ENCODE data around the gene HLX. TPM values are rescaled to one million over a fixed set of nuclear protein-coding genes. Genes with fewer than 3 reads are reported as not detected.

The HLX gene
- total RNA-seq, 6 donors from 2014 or later: 10.9 to 27.4 (median 20.5) TPM

DNA sequence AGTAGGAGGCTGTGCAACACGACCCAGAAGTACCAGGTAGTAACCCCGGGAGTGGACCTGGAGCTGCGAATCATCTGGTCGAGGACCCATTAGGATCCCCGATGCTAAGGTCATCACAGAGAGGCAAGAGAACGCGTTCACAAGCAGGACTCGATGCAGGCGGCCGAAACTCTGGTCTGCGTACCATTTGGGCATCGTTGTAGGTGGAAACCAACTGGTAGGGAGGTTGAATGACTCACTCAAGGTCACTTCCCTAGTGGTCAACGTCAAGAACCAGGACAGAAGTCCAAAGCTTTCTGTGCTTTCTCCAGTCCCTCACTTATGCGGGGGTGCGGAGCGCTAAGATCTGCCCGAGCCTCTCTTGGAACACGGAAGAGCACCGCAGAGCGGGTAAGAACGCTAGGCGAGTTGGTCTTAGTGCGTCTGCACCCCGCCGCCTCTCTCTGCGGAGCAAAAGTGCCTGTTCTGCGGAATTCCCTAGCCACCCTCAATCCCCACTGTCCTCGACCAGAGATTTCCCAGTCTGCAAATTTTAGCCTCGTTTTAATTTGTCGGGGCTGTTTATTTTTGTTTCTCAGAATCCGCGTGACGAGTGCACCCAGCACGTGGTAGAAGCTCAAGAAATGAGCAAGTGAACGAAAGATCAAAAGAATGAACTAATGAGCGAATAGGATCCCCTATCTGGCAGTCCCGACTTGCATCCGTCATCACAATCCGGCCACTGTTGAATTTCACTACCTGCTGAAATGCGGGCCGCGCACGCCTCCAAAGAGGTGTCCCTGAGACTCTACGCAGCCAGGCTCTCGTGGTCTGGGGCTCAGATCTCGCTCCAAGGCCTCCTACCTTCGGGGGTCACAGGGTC is 12.2 kb downstream of the HLX start:
- ATAC-seq (ENCODE audit: low FRiP score in 2 of 2) (no peak), DNase-seq (no peak)
- H3K9me3 ChIP-seq: no peaks in the 10 kb centered on the region
- peaks cover 0 to 26% (median 9%) of the 10 kb centered on the region in 4 donors for H3K27me3 ChIP-seq
- peaks cover 0 to 3% (median 1%) of the 10 kb centered on the region in 4 donors for H3K36me3 ChIP-seq
- no peak overlapping the region for H3K4me3 ChIP-seq
- 29 to 48% methylated on average over 38 to 47 of the region's 47 CpGs for WGBS, 2 donors
- no peak overlapping the region for H3K27ac ChIP-seq
- peaks cover 2 to 36% (median 11%) of the 10 kb centered on the region in 4 donors for H3K4me1 ChIP-seq
- TF ChIP-seq EP300 (IDR thresholded peaks at IDR 0.05): no peak
- TF ChIP-seq POLR2AphosphoS5 (IDR thresholded peaks at IDR 0.05): no peak
- TF ChIP-seq POLR2A (IDR thresholded peaks at IDR 0.05): no peak
- TF ChIP-seq, protein P1, sequence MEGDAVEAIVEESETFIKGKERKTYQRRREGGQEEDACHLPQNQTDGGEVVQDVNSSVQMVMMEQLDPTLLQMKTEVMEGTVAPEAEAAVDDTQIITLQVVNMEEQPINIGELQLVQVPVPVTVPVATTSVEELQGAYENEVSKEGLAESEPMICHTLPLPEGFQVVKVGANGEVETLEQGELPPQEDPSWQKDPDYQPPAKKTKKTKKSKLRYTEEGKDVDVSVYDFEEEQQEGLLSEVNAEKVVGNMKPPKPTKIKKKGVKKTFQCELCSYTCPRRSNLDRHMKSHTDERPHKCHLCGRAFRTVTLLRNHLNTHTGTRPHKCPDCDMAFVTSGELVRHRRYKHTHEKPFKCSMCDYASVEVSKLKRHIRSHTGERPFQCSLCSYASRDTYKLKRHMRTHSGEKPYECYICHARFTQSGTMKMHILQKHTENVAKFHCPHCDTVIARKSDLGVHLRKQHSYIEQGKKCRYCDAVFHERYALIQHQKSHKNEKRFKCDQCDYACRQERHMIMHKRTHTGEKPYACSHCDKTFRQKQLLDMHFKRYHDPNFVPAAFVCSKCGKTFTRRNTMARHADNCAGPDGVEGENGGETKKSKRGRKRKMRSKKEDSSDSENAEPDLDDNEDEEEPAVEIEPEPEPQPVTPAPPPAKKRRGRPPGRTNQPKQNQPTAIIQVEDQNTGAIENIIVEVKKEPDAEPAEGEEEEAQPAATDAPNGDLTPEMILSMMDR (IDR thresholded peaks at IDR 0.05): no peak

GRCh38 chr1:220892086-220892376 is 12.8 kb downstream of the HLX start:
- DNase-seq: no peak
- H3K36me3 ChIP-seq: no peaks in the 10 kb centered on the region
- H3K27ac ChIP-seq: no peak overlapping the region

GRCh38 chr1:220892997-220893700 is 13.9 kb downstream of the HLX start:
- TF ChIP-seq, protein P1 (IDR thresholded peaks at IDR 0.05): no peak
- no peak for TF ChIP-seq POLR2AphosphoS5 (IDR thresholded peaks at IDR 0.05)
- no peak for TF ChIP-seq EP300 (IDR thresholded peaks at IDR 0.05)
- no peak for TF ChIP-seq POLR2A (IDR thresholded peaks at IDR 0.05)
- peaks cover 0 to 26% (median 9%) of the 10 kb centered on the region in 4 donors for H3K27me3 ChIP-seq
- H3K4me1 ChIP-seq: peaks cover 0 to 20% (median 9%) of the 10 kb centered on the region in 4 donors
- H3K27ac ChIP-seq: no peak overlapping the region
- ATAC-seq (ENCODE audit: low FRiP score in 2 of 2) (no peak), DNase-seq (no peak)
- 43 to 62% methylated on average over 18 of the region's 18 CpGs for WGBS, 2 donors
- H3K36me3 ChIP-seq: no peaks in the 10 kb centered on the region
- H3K9me3 ChIP-seq: no peaks in the 10 kb centered on the region
- no peak overlapping the region for H3K4me3 ChIP-seq

More at GRCh38 chr1:220892086-220892376, 12.8 kb downstream of the HLX start:
- TF ChIP-seq, protein P1 (IDR thresholded peaks at IDR 0.05): no peak
- TF ChIP-seq EP300 (IDR thresholded peaks at IDR 0.05): no peak
- TF ChIP-seq POLR2AphosphoS5 (IDR thresholded peaks at IDR 0.05): no peak
- no peak for TF ChIP-seq POLR2A (IDR thresholded peaks at IDR 0.05)
- H3K4me1 ChIP-seq: peaks cover 2 to 31% (median 11%) of the 10 kb centered on the region in 4 donors
- ATAC-seq (ENCODE audit: low FRiP score in 2 of 2): no peak
- no peak overlapping the region for H3K4me3 ChIP-seq
- 33 to 45% methylated on average over 16 of the region's 16 CpGs for WGBS, 2 donors
- peaks cover 0 to 26% (median 9%) of the 10 kb centered on the region in 4 donors for H3K27me3 ChIP-seq
- H3K9me3 ChIP-seq: no peaks in the 10 kb centered on the region

- 27 to 47% methylated on average over 11 of the region's 11 CpGs for WGBS, 2 donors
- H3K4me3 ChIP-seq: peak overlapping the region; percentile 0 to 46 (median 38)
- H3K27me3 ChIP-seq: peaks cover 0 to 24% (median 9%) of the 10 kb centered on the region in 4 donors
- no peak for TF ChIP-seq EP300 (IDR thresholded peaks at IDR 0.05)
- no peak for TF ChIP-seq POLR2AphosphoS5 (IDR thresholded peaks at IDR 0.05)
- no peak for TF ChIP-seq POLR2A (IDR thresholded peaks at IDR 0.05)
- TF ChIP-seq, protein P1 (IDR thresholded peaks at IDR 0.05): no peak
- H3K36me3 ChIP-seq: no peaks in the 10 kb centered on the region
- no peaks in the 10 kb centered on the region for H3K9me3 ChIP-seq
- H3K27ac ChIP-seq: no peak overlapping the region
- DNase-seq: no peak
- ATAC-seq (ENCODE audit: low FRiP score in 2 of 2): no peak
- H3K4me1 ChIP-seq: peaks cover 0 to 19% (median 9%) of the 10 kb centered on the region in 4 donors
Observed at GRCh38 chr1:220893701-220894024, 14.4 kb downstream of the HLX start.

All from upper lobe of left lung (tissue), 6 donors.